DMS 273 (cell line): ENCODE measurements around the gene HAUS8.

Source experiments
- DNase-seq: peaks from one replicate; lab custom pipeline; 2025; ENCODE audit not compliant: unreplicated experiment; lab: John Stamatoyannopoulos, UW

The HAUS8 gene

GRCh38 chr19:17004386-17004785 is 70.9 kb downstream of the HAUS8 start:
- DNase-seq: no peak

- no peak for DNase-seq
Observed at GRCh38 chr19:17002455-17002854, 72.8 kb downstream of the HAUS8 start.

- DNase-seq: no peak
Observed at GRCh38 chr19:17001603-17002183, 73.6 kb downstream of the HAUS8 start.
